B cell (primary cell): ENCODE results near the gene RSAD1. TPM values are rescaled to one million over a fixed set of nuclear protein-coding genes. Genes with fewer than 3 reads are reported as not detected.

Experiments used
- ATAC-seq: fragments of 200-7000 bp; cut with Tn5 transposase; one replicate; pipeline ENCODE4 v1.10.0; 2021; ENCODE audit warnings: low read depth, mild to moderate bottlenecking, moderate number of reproducible peaks, moderate library complexity
- CTCF ChIA-PET: fragments of 350-600 bp; sonication (Branson Sonifier 250); formaldehyde crosslinking; loops from one replicate; lab custom pipeline; 2021; ENCODE audit warnings: antibody characterized with exemption, inconsistent platforms; lab: Charles Lee
- POLR2A ChIA-PET: fragments of 350-600 bp; sonication (Branson Sonifier 250); formaldehyde crosslinking; loops from one replicate; lab custom pipeline; 2021; ENCODE audit warnings: antibody characterized with exemption; lab: Charles Lee
- DNase-seq: peaks from one replicate; pipeline ENCODE4 v3.0.0; 2013
- H2AFZ ChIP-seq: 2 replicates; pipeline ENCODE4 v1.6.1; 2012; ENCODE audit warnings: mild to moderate bottlenecking, low read depth, low read length; ENCODE audit not compliant: insufficient read depth, poor library complexity, severe bottlenecking
- H3K27ac ChIP-seq, 2 donors: 1 replicate in 1 of 2; 2 replicates in 1 of 2; pipeline ENCODE4 v1.5.1; 2012 to 2013; ENCODE audit warnings: low read length in 2 of 2, mild to moderate bottlenecking in 2 of 2, moderate library complexity in 1 of 2
- H3K27me3 ChIP-seq, 4 experiments: fragments of 200-600 bp in 1 of 4; sonication (generic) in 1 of 4; replicated peaks in 1 of 4; 1 replicate in 2 of 4; 2 replicates in 2 of 4; pipeline versions ENCODE4 v1.6.1 to v1.7.0; 2013 to 2016; ENCODE audit warnings: low read length in 3 of 4, mild to moderate bottlenecking in 2 of 4, mixed read lengths in 1 of 4, moderate library complexity in 1 of 4; ENCODE audit not compliant: insufficient read depth in 4 of 4, control insufficient read depth in 3 of 4; ENCODE audit errors: control extremely low read depth in 1 of 4
- H3K36me3 ChIP-seq, 2 experiments: replicated peaks in 1 of 2; 1 replicate in 1 of 2; 2 replicates in 1 of 2; pipeline versions ENCODE4 v1.6.1 to v1.7.1; 2013; ENCODE audit warnings: low read length in 1 of 2; ENCODE audit not compliant: insufficient read depth in 2 of 2, control insufficient read depth in 1 of 2; ENCODE audit errors: control extremely low read depth in 1 of 2, extremely low read depth in 1 of 2
- H3K4me1 ChIP-seq, 2 donors: fragments of 200-600 bp in 1 of 2; sonication (generic) in 1 of 2; 1 replicate in 1 of 2; 2 replicates in 1 of 2; pipeline versions ENCODE4 v1.5.1 to v1.6.1; 2013 to 2017; ENCODE audit warnings: low read length in 2 of 2; ENCODE audit not compliant: control insufficient read depth in 2 of 2, insufficient read depth in 2 of 2
- H3K4me2 ChIP-seq: replicated peaks from 2 replicates; pipeline ENCODE3; 2012; ENCODE audit warnings: mild to moderate bottlenecking, low read depth, low read length; ENCODE audit not compliant: poor library complexity, severe bottlenecking
- H3K4me3 ChIP-seq, 5 experiments: fragments of 200-600 bp in 1 of 5; sonication (generic) in 1 of 5; 1 replicate in 3 of 5; 2 replicates in 2 of 5; pipeline versions ENCODE4 v1.5.1 to v1.7.0; 2011 to 2016; ENCODE audit warnings: low read length in 4 of 5, mild to moderate bottlenecking in 4 of 5, low read depth in 2 of 5, control low read depth in 1 of 5, moderate library complexity in 1 of 5; ENCODE audit not compliant: insufficient read depth in 1 of 5; ENCODE audit errors: control extremely low read depth in 1 of 5, extremely low read depth in 1 of 5
- H3K79me2 ChIP-seq: fragments of 200-600 bp; sonication (generic); one replicate; pipeline ENCODE4 v1.6.0; 2016; ENCODE audit warnings: low read length; ENCODE audit not compliant: control insufficient read depth, insufficient read depth
- H3K9ac ChIP-seq: fragments of 200-600 bp; sonication (generic); 2 replicates; pipeline ENCODE4 v1.6.1; 2017; ENCODE audit warnings: mild to moderate bottlenecking, low read length, moderate library complexity
- H3K9me3 ChIP-seq, 3 donors: one replicate each; pipeline versions ENCODE4 v1.6.1 to v1.7.1; 2013; ENCODE audit warnings: low read length in 2 of 3; ENCODE audit not compliant: control insufficient read depth in 2 of 3, insufficient read depth in 1 of 3; ENCODE audit errors: control extremely low read depth in 1 of 3
- H4K20me1 ChIP-seq: 2 replicates; pipeline ENCODE4 v1.6.0; 2012; ENCODE audit warnings: mild to moderate bottlenecking, low read length; ENCODE audit not compliant: insufficient read depth, control insufficient read depth, poor library complexity, severe bottlenecking
- H3K27ac Mint-ChIP-seq: one replicate; pipeline ENCODE4 v1.8.0; 2021; ENCODE audit warnings: mixed read lengths
- H3K27me3 Mint-ChIP-seq: one replicate; pipeline ENCODE4 v1.8.0; 2021; ENCODE audit warnings: mixed read lengths
- H3K4me1 Mint-ChIP-seq: one replicate; pipeline ENCODE4 v1.8.0; 2021; ENCODE audit warnings: mixed read lengths
- H3K4me3 Mint-ChIP-seq: one replicate; pipeline ENCODE4 v1.8.0; 2021; ENCODE audit warnings: mixed read lengths
- H3K9me3 Mint-ChIP-seq: one replicate; pipeline ENCODE4 v1.8.0; 2022; ENCODE audit warnings: mixed read lengths; ENCODE audit not compliant: insufficient read depth
- CTCF ChIP-seq: fragments of 200-600 bp; IDR thresholded peaks from one replicate; pipeline ENCODE4 v1.8.0; 2022; ENCODE audit warnings: antibody characterized with exemption, mild to moderate bottlenecking
- EZH2 ChIP-seq: IDR thresholded peaks from 2 replicates; pipeline ENCODE4 v1.6.1; 2012; ENCODE audit warnings: borderline replicate concordance, low read depth, mild to moderate bottlenecking, moderate library complexity, low read length; ENCODE audit not compliant: insufficient read depth, poor library complexity, severe bottlenecking
- WGBS: methylation state at CpG from one replicate; pipeline ENCODE4 v1.1.5; 2013; ENCODE audit warnings: missing lambda C conversion rate; ENCODE audit not compliant: insufficient coverage; 5-methylcytosine and 5-hydroxymethylcytosine counted together
- intact Hi-C: fragments of 100-400 bp; cut with micrococcal nuclease; formaldehyde crosslinking; loops from one replicate; pipeline ENCODE4 v1.10.0; 2022
- polyA plus RNA-seq: library from polyadenylated mRNA; depleted of rRNA; stranded (reverse); fragments of >200 nt; gene quantifications from 2 replicates; pipeline ENCODE4 v1.2.3, GENCODE V29; 2012
- total RNA-seq, 2 donors: library from RNA; stranded (reverse); fragments of 120-200 nt in 1 of 2; gene quantifications; 1 replicate in 1 of 2; 2 replicates in 1 of 2; pipeline versions ENCODE4 v1.2.3 to v1.2.4, GENCODE V29; 2013 to 2022

RSAD1 gene
- total and polyA plus RNA-seq, 2 donors (not counting 1 experiment from before 2014, with no cell fraction given): 53.4 to 63.9 TPM

GRCh38 chr17:50532452-50533024, 53.9 kb downstream of the RSAD1 start, which contains the start of gene EPN3:
Gene EPN3 (plus strand): TSS chr17:50532735. CDS start chr17:50536557, 3,822 bp downstream.
- Histone ChIP-seq H3K36me3 (no peaks in the 10 kb centered on the region), H4K20me1 (no peaks in the 10 kb centered on the region), H3K9me3 (peaks cover 0 to 4% (median 0%) of the 10 kb centered on the region in 3 donors), H3K9ac (no peak within 1 kb of the TSS), H3K4me1 (peaks cover 12 to 15% of the 10 kb centered on the region in 2 donors), H3K27me3 (peaks cover 0 to 64% (median 30%) of the 10 kb centered on the region in 4 experiments), H2AFZ (peak within 1 kb of the TSS; percentile 16), H3K4me2 (peak within 1 kb of the TSS; percentile 33), H3K4me3 (no peak within 1 kb of the TSS), H3K79me2 (no peaks in the 10 kb centered on the region), H3K27ac (no peak within 1 kb of the TSS)
- 1% methylated on average over 16 of the region's 21 CpGs for WGBS
- peaks cover 9% of the 10 kb centered on the region for H3K4me1 Mint-ChIP-seq
- no peak for DNase-seq
- H3K27ac Mint-ChIP-seq: no peak within 1 kb of the TSS
- ChIA-PET CTCF (no interaction called here), POLR2A (no interaction called here)
- H3K9me3 Mint-ChIP-seq: no peaks in the 10 kb centered on the region
- intact Hi-C loops: no loop called here
- no peak for ATAC-seq
- H3K27me3 Mint-ChIP-seq: peaks cover 72% of the 10 kb centered on the region
- H3K4me3 Mint-ChIP-seq: no peak within 1 kb of the TSS
- TF ChIP-seq CTCF (no peak), EZH2 (no peak)

GRCh38 chr17:50533185-50533584, 54.5 kb downstream of the RSAD1 start:
- H3K27me3 Mint-ChIP-seq: peaks cover 72% of the 10 kb centered on the region
- Histone ChIP-seq H4K20me1 (no peaks in the 10 kb centered on the region), H3K4me2 (no peak overlapping the region), H2AFZ (peak overlapping the region; percentile 16), H3K4me1 (peaks cover 12 to 15% of the 10 kb centered on the region in 2 donors), H3K27ac (no peak overlapping the region), H3K79me2 (no peaks in the 10 kb centered on the region), H3K27me3 (peaks cover 0 to 61% (median 28%) of the 10 kb centered on the region in 4 experiments), H3K9ac (no peak overlapping the region), H3K36me3 (no peaks in the 10 kb centered on the region), H3K4me3 (no peak overlapping the region), H3K9me3 (peaks cover 0 to 4% (median 0%) of the 10 kb centered on the region in 3 donors)
- no peak for TF ChIP-seq CTCF
- TF ChIP-seq EZH2: no peak
- CTCF ChIA-PET: no interaction called here
- H3K27ac Mint-ChIP-seq: no peak overlapping the region
- POLR2A ChIA-PET: no interaction called here
- DNase-seq (no peak), ATAC-seq (no peak)
- H3K9me3 Mint-ChIP-seq: no peaks in the 10 kb centered on the region
- H3K4me3 Mint-ChIP-seq: no peak overlapping the region
- intact Hi-C loops: no loop called here
- 17% methylated on average over 4 of the region's 5 CpGs for WGBS
- H3K4me1 Mint-ChIP-seq: peaks cover 9% of the 10 kb centered on the region
